SJCRH30 (cell line): Measurements from ENCODE around the gene MRPS11. TPM values are rescaled to one million over a fixed set of nuclear protein-coding genes. Genes with fewer than 3 reads are reported as not detected.
"Not testable (repeated sequence)": the region's sequence is repeated elsewhere in the genome, so short reads cannot be mapped to it uniquely, and the experiment has no call there.

ENCODE experiments used
- DNase-seq, 2 experiments: peaks; one replicate each; pipeline ENCODE4 v3.0.0-alpha.2; 2015 to 2020
- H3K27ac ChIP-seq: fragments of 250-450 bp; sonication (Bioruptor Pico); 2 replicates; pipeline ENCODE4 v1.5.1; 2020; ENCODE audit warnings: mild to moderate bottlenecking, moderate library complexity
- H3K27me3 ChIP-seq: fragments of 250-450 bp; sonication (Bioruptor Pico); 2 replicates; pipeline ENCODE4 v1.5.1; 2020; ENCODE audit warnings: mild to moderate bottlenecking, moderate library complexity
- H3K36me3 ChIP-seq: fragments of 250-450 bp; sonication (Bioruptor Pico); 2 replicates; pipeline ENCODE4 v1.5.1; 2020; ENCODE audit warnings: mild to moderate bottlenecking, moderate library complexity
- H3K4me1 ChIP-seq: fragments of 250-450 bp; sonication (Bioruptor Pico); 2 replicates; pipeline ENCODE4 v1.5.1; 2020; ENCODE audit warnings: mild to moderate bottlenecking, moderate library complexity
- H3K4me3 ChIP-seq: fragments of 250-450 bp; sonication (Bioruptor Pico); 2 replicates; pipeline ENCODE4 v1.5.1; 2020; ENCODE audit warnings: mild to moderate bottlenecking, moderate library complexity
- H3K9me3 ChIP-seq: fragments of 250-450 bp; sonication (Bioruptor Pico); replicated peaks from 2 replicates; pipeline ENCODE4 v1.5.1; 2020; ENCODE audit warnings: mild to moderate bottlenecking, moderate library complexity
- total RNA-seq: library from RNA; depleted of rRNA; stranded (reverse); fragments of >200 nt; shearing (Covaris generic); gene quantifications from 2 replicates; pipeline ENCODE4 v1.2.3, GENCODE V29; 2014

MRPS11 gene
- total RNA-seq, 1 experiment from 2014 or later, result 63.9 TPM

DNA sequence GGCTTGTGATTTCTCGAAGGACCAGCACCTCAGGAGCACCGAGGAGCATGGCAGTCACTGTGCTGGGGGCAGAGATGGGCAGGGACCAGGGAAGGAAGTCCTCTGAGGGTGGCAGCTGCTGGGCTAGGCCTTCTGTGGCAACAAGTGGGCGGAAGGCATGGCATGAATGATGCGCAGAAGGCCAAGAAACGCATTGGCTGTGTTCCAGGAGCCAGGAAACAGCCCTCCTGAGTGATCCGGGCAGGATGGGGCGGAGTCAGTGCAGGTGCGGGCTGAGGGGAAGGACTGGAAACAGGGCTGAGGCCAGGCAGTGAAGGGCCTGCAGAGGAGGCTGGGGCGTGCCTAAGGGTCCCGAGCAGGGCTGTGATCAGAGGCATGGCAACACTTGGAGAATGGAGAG lies 23.6 kb downstream of the MRPS11 start:
- H3K36me3 ChIP-seq, result no peaks in the 10 kb centered on the region
- H3K9me3 ChIP-seq, result no peaks in the 10 kb centered on the region
- no peak overlapping the region for H3K4me3 ChIP-seq
- peaks cover 17% of the 10 kb centered on the region for H3K4me1 ChIP-seq
- H3K27me3 ChIP-seq, result no peaks in the 10 kb centered on the region
- no peak overlapping the region for H3K27ac ChIP-seq
- DNase-seq, result no peak

DNA sequence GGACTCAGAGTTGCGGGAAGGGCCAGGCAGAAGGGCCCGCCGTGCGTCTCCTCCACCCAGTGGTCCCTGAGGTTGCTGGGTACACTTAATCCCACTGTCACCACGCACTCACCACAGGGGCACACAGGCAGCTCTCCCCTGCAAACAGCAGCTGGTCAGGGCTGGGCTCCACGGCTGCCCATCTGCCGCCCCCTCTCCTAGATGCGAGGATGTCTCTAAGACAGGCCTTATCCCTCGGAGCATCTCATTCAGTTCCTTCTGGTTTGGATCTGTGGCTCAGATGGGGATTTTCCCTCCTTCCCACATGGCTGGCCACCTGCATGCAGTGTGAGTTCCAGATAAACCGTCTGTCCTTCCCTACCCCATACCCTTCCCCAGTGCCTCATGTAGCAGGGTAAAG lies 26.3 kb downstream of the MRPS11 start:
- Histone ChIP-seq H3K27ac (no peak overlapping the region), H3K36me3 (no peaks in the 10 kb centered on the region)
- peak; percentile 27 to 35 for DNase-seq

DNA sequence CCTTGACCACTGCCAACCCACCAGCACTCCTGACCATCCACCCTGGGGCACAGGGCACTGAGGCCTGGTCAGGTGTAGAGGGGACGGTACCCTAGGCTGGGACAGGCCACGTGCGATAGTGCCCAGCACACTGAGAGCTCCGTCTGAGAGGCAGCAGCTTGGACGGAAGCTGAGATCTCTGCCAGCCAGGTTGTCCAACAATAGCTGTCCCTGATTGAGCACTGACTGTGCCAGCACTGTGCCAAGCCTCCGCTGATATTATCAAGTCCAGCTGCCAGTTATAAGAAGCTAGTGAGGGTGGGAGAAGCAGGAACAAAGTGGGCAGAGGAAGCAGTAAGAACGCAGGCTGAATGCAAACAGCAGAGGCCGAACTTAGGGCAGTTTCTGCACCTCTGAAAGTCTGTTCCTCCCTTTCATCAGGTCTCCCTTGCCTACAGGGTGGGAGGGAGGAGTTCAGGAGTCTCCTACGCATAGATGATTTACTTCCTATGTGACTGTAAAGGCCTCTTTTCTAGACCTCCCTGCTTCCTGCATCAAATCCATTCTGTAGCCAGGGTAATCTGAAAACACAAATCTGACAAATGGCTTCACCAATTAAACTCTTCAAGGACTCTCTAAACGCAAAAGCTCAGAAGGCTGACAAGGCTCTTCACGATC lies 29.7 kb downstream of the MRPS11 start:
- H3K27ac ChIP-seq, result no peak overlapping the region
- H3K9me3 ChIP-seq, result no peaks in the 10 kb centered on the region
- DNase-seq, result no peak
- H3K4me3 ChIP-seq, result no peak overlapping the region
- H3K27me3 ChIP-seq, result no peaks in the 10 kb centered on the region
- H3K36me3 ChIP-seq, result 0 out of 2 replicates have a peak, but pooled peaks cover 2% of the 10 kb centered on the region
- H3K4me1 ChIP-seq, result no peaks in the 10 kb centered on the region

More for the DNA sequence above, 26.3 kb downstream of the MRPS11 start:
- Histone ChIP-seq H3K4me3 (no peak overlapping the region), H3K27me3 (no peaks in the 10 kb centered on the region), H3K9me3 (no peaks in the 10 kb centered on the region), H3K4me1 (no peaks in the 10 kb centered on the region)

DNA sequence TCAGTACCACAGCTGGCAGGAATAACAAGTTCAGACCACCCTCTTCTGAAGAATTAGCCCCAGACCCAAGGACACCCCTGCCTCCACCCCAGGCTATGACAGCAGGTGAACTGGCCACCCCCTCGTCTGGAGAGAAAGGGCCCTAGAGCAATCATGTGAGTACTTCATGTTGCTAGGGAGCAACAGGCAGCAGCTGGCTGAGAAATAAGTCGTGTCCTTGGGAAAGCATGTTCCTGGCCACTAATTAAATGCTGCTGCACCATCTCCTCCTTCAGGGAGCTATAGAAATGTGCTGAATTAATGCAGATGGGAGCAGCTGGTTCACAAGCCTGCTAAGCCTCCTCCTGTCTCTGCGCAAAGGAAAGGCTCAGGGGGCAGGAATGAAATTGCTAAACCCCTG lies 31.5 kb downstream of the MRPS11 start:
- Histone ChIP-seq H3K4me1 (no peaks in the 10 kb centered on the region), H3K9me3 (no peaks in the 10 kb centered on the region), H3K27me3 (no peaks in the 10 kb centered on the region), H3K27ac (no peak overlapping the region), H3K4me3 (no peak overlapping the region), H3K36me3 (0 out of 2 replicates have a peak, but pooled peaks cover 2% of the 10 kb centered on the region)
- peak in 1 of 2 experiments; percentile 30 for DNase-seq

DNA sequence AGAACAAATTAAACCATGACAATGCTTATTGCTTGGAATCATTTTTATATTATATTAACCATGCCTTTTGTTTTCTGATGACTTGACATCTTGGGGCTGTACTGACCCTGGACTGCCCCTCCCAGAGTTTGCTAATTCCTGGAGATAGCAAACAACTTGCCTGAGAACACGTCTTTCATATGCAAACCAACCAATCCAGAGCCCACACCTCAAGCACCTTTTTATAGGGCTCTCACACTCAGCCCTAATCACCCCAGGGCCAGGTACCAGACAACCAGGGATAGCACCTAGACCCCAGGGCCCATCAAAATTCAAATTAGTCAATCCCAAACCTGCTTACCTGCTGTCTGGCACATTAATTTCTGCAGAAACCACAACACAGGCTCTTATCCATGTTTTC lies 36.9 kb downstream of the MRPS11 start:
- Histone ChIP-seq H3K27ac (no peak overlapping the region), H3K4me1 (no peaks in the 10 kb centered on the region), H3K36me3 (peaks cover 4% of the 10 kb centered on the region; the same call in 1 of the 2 replicates), H3K9me3 (no peaks in the 10 kb centered on the region), H3K4me3 (no peak overlapping the region), H3K27me3 (no peaks in the 10 kb centered on the region)
- no peak for DNase-seq

DNA sequence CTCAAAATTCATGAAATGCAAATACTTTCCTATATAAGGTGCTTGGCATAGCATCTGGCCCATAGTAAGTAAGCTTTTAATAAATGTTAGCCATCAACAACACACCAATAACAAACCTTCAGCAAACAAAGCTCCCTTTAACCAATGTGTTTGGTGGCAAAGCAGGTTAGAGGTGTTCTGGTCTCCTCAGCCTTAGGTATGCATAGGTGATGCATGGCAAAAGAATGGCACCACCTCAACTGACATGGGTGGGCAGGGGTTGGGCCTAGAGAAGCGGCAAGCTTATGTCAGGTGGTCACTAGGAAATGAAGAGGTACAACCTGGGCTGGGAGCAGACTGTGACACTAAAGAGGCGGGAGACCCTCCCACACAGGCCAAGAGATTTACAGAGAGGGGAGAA lies 38.2 kb downstream of the MRPS11 start:
- Histone ChIP-seq H3K36me3 (peaks cover 3% of the 10 kb centered on the region), H3K4me1 (no peaks in the 10 kb centered on the region), H3K4me3 (no peak overlapping the region), H3K9me3 (no peaks in the 10 kb centered on the region), H3K27me3 (no peaks in the 10 kb centered on the region), H3K27ac (no peak overlapping the region)
- no peak for DNase-seq

DNA sequence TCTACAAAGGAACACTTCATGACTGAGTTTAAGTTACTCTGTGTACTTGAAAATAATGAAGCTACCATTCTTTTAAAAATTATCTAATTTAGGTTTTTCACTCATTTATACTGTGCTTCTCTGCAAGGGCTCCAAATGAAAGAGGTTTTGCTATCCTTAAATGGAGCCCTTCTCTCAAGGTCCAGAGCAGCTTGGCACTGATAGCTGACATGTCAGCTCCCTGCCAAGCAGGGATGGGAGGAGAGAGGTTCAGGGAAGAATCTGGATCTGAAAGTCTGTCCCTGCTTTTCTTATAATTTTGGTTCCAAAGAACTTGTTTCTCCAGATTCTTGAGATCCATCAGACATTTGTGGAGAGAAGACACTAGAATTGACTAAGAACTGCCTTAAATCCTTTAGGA lies 39.1 kb downstream of the MRPS11 start:
- H3K4me3 ChIP-seq, result no peak overlapping the region
- H3K36me3 ChIP-seq, result peaks cover 3% of the 10 kb centered on the region
- H3K9me3 ChIP-seq, result no peaks in the 10 kb centered on the region
- no peaks in the 10 kb centered on the region for H3K4me1 ChIP-seq
- no peak overlapping the region for H3K27ac ChIP-seq
- H3K27me3 ChIP-seq, result no peaks in the 10 kb centered on the region
- no peak for DNase-seq

DNA sequence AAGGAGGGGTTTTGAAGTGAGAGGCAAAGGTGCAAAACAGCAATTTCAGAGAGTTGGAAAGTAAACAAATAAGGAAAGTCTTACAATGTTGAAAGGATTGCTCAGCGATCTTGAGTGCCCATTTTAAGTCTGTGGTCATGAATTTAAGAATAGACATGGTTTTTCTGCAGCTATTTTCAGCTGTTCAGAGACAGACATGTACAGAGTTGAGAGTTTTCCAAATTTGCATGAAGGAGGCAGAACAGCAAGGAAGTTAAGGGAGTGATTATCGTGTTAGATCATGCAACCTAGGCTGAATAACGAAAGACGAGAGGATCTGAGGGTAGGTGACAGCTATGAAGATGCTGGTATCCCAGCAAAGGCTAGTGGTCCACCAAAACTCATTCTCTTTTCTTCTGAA lies 41.8 kb downstream of the MRPS11 start:
- Histone ChIP-seq H3K36me3 (peaks cover 6% of the 10 kb centered on the region), H3K27ac (no peak overlapping the region), H3K9me3 (no peaks in the 10 kb centered on the region), H3K4me3 (no peak overlapping the region), H3K4me1 (no peaks in the 10 kb centered on the region), H3K27me3 (no peaks in the 10 kb centered on the region)
- no peak for DNase-seq

DNA sequence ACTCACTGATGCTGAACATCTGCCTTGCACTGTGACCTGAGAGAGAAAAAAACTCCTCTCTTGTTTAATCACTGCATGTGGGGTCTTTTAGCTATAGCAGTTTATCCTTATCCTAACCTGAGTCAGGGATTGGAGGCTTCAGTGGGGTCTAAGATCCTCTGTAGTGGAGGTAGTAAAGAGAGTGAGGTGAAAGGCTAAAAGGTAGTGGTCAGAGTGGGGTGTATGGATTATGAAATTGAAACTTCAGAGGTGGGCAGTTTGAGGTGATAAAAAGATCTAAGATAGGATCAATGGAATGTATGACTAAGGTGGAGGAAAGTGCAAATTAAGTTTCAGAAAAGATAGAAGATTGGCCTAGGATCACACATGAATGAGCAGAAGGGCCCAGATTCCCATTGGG lies 42.5 kb downstream of the MRPS11 start:
- no peak for DNase-seq
- Histone ChIP-seq H3K27ac (no peak overlapping the region), H3K27me3 (no peaks in the 10 kb centered on the region), H3K9me3 (no peaks in the 10 kb centered on the region), H3K4me1 (no peaks in the 10 kb centered on the region), H3K4me3 (no peak overlapping the region), H3K36me3 (peaks cover 4% of the 10 kb centered on the region)

DNA sequence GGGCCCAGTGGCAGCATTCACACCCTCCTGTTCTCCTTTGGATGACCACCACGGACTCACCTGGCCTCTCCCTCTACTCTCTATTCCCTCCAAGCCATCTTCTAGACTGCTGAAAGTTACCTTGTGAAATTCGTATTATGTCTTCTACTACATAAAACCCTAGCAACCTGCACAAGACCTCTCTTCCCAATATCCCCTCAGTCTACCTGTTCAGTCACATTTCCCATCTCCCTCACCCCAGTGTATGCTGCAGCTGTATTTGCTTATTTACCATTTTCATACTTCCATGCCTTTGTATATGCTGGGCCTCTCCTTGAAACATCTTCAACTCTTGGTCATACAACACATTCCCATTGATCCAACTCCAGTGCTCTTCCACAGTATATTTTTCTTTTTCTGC lies 43.7 kb downstream of the MRPS11 start:
- DNase-seq, result no peak
- H3K27me3 ChIP-seq, result no peaks in the 10 kb centered on the region
- H3K9me3 ChIP-seq, result no peaks in the 10 kb centered on the region
- peaks cover 3% of the 10 kb centered on the region for H3K36me3 ChIP-seq
- no peak overlapping the region for H3K27ac ChIP-seq
- H3K4me3 ChIP-seq, result no peak overlapping the region
- no peaks in the 10 kb centered on the region for H3K4me1 ChIP-seq

DNA sequence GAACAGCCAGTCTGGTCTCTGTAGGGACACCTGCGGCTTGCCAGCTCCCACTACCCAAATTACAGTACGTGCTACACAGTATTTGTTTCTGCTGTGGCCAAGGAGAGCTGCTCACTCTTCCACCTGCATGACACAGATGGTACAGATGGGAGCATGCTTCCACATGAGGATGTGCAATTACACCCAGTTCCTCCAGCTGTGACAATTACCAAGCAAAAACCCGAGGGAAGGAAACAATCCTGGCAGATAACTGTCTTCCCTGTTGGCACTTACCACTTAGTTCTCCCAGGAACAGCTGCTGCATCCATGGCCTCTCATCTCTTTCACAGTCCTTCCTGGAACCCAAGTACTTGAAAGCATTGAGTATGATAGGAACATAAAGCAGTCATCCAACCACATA lies 44.6 kb downstream of the MRPS11 start:
- Histone ChIP-seq H3K27me3 (no peaks in the 10 kb centered on the region), H3K9me3 (no peaks in the 10 kb centered on the region), H3K4me1 (no peaks in the 10 kb centered on the region), H3K36me3 (peaks cover 7% of the 10 kb centered on the region), H3K4me3 (no peak overlapping the region), H3K27ac (no peak overlapping the region)
- DNase-seq, result no peak

DNA sequence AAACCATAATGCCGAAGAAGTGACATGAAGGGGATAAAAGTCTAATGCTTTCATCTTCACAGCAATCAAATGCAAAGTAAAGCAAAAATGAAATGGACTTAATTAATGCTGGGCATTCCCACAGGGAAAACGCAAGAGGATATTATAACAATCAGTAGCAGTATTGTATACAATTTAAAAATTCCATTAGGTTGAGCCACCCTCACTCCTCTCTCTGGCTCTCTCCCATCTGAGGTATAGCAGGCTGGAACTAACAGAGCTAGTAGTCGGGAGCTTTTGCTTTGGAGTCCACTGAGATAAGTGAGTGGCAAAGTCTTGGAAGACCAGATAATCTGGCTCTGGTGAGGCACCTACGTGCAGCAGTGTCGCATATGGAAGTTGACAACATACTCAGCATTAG lies 45.1 kb downstream of the MRPS11 start:
- Histone ChIP-seq H3K4me3 (no peak overlapping the region), H3K27ac (no peak overlapping the region), H3K4me1 (no peaks in the 10 kb centered on the region), H3K9me3 (no peaks in the 10 kb centered on the region), H3K36me3 (peaks cover 7% of the 10 kb centered on the region), H3K27me3 (no peaks in the 10 kb centered on the region)
- DNase-seq, result no peak

DNA sequence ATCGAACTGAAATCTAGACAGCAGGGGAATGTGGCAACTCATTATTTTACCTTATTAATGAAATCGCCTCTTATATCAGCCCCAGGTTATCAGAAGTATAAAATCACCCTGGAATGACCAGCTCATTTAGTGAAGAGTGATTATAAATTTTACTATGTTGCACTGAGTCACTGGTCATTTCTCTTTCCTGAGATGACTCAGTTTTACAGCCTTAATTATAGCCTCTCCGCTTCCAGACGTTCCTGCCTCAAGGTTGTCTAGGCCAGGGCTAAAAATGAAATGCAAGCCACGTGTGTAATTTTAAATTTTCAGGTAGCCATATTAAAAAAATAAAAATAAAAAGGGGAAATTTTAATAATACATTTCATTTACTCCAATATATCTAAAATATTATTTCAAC lies 45.7 kb downstream of the MRPS11 start:
- H3K36me3 ChIP-seq, result peaks cover 7% of the 10 kb centered on the region
- no peak overlapping the region for H3K27ac ChIP-seq
- H3K9me3 ChIP-seq, result no peaks in the 10 kb centered on the region
- no peak for DNase-seq
- H3K4me1 ChIP-seq, result no peaks in the 10 kb centered on the region
- H3K27me3 ChIP-seq, result no peaks in the 10 kb centered on the region
- H3K4me3 ChIP-seq, result no peak overlapping the region

DNA sequence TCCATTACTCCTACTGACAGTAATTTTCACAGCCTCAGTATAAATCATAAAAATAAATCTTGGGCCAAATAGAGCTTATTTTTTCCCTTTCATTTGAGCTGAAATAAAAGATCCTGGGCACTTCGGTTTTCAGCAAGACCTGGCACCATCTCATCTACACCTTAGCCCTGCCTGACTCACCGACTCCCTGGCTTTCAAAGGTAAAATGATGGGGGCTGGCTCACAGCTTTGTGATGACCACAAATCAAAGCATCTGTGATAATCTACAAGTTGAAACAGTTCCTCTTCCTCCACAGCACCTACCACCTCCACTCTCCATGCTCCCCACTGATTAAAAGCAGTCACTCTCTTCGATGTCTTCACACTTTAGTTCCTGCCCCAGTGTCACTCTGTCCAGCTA lies 51.4 kb downstream of the MRPS11 start:
- Histone ChIP-seq H3K4me3 (no peak overlapping the region), H3K4me1 (no peaks in the 10 kb centered on the region), H3K9me3 (no peaks in the 10 kb centered on the region), H3K27me3 (no peaks in the 10 kb centered on the region), H3K36me3 (0 out of 2 replicates have a peak, but pooled peaks cover 7% of the 10 kb centered on the region), H3K27ac (no peak overlapping the region)
- no peak for DNase-seq

DNA sequence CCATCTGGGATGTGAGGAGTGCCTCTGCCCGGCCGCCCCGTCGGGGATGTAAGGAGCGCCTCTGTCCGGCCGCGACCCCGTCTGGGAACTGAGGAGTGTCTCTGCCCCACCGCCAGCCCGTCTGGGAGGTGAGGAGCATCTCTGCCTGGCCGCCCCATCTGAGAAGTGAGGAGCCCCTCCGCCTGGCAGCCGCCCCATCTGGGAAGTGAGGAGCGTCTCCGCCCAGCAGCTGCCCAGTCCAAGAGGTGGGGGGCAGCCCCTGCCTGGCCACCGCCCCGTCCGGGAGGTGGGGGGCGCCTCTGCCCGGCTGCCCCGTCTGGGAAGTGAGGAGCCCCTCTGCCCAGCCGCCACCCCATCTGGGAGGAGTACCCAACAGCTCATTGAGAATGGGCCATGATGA lies 56.6 kb downstream of the MRPS11 start:
- DNase-seq, H3K27ac ChIP-seq, H3K27me3 ChIP-seq, H3K4me3 ChIP-seq, H3K9me3 ChIP-seq: not testable (repeated sequence)
- H3K4me1 ChIP-seq, result peaks cover 18% of the 10 kb centered on the region
- H3K36me3 ChIP-seq, result peaks cover 21% of the 10 kb centered on the region

DNA sequence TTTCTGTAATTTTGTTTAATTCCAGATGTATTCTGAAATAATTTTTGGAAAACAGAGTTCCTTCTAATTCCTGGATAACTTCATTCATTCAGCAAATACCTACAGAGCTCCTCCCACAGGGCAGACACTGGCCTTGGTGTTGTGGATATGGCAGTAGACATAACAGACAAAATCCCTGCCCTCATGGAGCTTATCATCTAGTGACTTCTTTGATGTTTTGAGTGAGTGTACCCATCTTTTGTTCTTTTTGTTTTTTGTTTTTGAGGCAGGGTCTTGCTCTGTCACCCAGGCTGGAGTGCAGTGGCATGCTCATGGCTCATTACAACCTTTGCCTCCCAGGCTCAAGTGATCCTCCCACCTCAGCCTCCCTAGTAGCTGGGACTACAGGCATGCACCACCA lies 57.9 kb downstream of the MRPS11 start:
- Histone ChIP-seq H3K27me3 (no peaks in the 10 kb centered on the region), H3K4me3 (no peak overlapping the region), H3K9me3 (no peaks in the 10 kb centered on the region), H3K4me1 (peaks cover 30% of the 10 kb centered on the region), H3K27ac (no peak overlapping the region), H3K36me3 (peaks cover 25% of the 10 kb centered on the region)
- DNase-seq, result no peak
